Uterus (tissue), 2 donors: ENCODE measurements around the gene RRAS.

ENCODE experiments used
- POLR2A ChIP-seq, 2 donors: fragments of 450-650 bp; IDR thresholded peaks; one replicate each; pipeline ENCODE4 v1.6.1; 2016; ENCODE audit warnings: antibody characterized with exemption in 2 of 2, mild to moderate bottlenecking in 1 of 2, moderate library complexity in 1 of 2
- TF ChIP-seq, protein P1 (sequence below), 4 experiments: fragments of 200-600 bp in 2 of 4; fragments of 450-650 bp in 2 of 4; sonication (generic) in 2 of 4; IDR thresholded peaks; one replicate each; pipeline ENCODE4 v1.5.1; 2016 to 2019; ENCODE audit warnings: antibody characterized with exemption in 4 of 4, mild to moderate bottlenecking in 2 of 4, moderate library complexity in 1 of 4

DNA sequence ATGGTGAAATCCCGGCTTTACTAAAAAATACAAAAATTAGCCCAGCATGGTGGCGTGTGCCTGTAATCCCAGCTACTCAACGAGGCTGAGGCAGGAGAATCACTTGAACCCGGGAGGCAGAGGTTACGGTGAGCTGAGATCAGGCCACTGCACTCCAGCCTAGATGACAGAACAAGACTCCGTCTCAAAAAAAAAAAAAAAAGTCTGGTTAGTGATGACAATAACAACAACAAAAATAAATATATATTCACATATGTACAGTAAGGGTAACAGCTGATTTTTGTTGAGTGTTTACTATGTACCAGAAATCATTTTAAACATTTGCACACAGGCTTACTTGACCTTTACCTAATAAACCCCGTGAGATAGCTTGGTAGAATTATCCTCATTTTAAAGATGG lies 23.0 kb downstream of the RRAS start:
- TF ChIP-seq, protein P1, sequence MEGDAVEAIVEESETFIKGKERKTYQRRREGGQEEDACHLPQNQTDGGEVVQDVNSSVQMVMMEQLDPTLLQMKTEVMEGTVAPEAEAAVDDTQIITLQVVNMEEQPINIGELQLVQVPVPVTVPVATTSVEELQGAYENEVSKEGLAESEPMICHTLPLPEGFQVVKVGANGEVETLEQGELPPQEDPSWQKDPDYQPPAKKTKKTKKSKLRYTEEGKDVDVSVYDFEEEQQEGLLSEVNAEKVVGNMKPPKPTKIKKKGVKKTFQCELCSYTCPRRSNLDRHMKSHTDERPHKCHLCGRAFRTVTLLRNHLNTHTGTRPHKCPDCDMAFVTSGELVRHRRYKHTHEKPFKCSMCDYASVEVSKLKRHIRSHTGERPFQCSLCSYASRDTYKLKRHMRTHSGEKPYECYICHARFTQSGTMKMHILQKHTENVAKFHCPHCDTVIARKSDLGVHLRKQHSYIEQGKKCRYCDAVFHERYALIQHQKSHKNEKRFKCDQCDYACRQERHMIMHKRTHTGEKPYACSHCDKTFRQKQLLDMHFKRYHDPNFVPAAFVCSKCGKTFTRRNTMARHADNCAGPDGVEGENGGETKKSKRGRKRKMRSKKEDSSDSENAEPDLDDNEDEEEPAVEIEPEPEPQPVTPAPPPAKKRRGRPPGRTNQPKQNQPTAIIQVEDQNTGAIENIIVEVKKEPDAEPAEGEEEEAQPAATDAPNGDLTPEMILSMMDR (IDR thresholded peaks at IDR 0.05), result no peak
- no peak for TF ChIP-seq POLR2A (IDR thresholded peaks at IDR 0.05)
